ENCODE data around the gene PGBD2.

Gene PGBD2

DNA sequence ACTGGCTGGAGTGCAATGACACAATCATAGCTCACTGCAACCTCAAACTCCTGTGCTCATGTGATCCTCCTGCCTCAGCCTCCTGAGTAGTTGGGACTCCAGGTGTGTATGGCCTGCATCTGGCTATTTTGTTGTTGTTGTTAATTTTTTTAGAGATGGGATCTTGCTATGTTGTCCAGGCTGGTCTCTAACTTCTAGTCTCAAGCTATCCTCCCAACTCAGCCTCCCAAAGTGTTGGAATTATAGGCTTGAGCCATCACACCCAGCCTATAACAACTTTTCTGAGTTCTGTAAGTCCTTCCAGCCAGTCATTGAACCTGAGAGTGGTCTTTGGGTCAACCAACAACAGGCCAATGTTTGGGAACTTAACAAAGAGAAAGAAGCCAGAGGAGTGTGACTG, 11.2 kb upstream of the PGBD2 start:
- Histone ChIP-seq H3K4me3 (ENCODE audit: low read depth in 1 of 2, low read length in 1 of 2) (no peak overlapping the region), H3K9me3 (no peaks in the 10 kb centered on the region), H3K4me1 (ENCODE audit: control insufficient read depth in 1 of 2, insufficient read depth in 1 of 2, low read depth in 1 of 2, low read length in 1 of 2) (no peaks in the 10 kb centered on the region), H3K36me3 (no peaks in the 10 kb centered on the region), H3K27me3 (no peaks in the 10 kb centered on the region), H3K27ac (no peak overlapping the region)
- TF ChIP-seq, protein P1, sequence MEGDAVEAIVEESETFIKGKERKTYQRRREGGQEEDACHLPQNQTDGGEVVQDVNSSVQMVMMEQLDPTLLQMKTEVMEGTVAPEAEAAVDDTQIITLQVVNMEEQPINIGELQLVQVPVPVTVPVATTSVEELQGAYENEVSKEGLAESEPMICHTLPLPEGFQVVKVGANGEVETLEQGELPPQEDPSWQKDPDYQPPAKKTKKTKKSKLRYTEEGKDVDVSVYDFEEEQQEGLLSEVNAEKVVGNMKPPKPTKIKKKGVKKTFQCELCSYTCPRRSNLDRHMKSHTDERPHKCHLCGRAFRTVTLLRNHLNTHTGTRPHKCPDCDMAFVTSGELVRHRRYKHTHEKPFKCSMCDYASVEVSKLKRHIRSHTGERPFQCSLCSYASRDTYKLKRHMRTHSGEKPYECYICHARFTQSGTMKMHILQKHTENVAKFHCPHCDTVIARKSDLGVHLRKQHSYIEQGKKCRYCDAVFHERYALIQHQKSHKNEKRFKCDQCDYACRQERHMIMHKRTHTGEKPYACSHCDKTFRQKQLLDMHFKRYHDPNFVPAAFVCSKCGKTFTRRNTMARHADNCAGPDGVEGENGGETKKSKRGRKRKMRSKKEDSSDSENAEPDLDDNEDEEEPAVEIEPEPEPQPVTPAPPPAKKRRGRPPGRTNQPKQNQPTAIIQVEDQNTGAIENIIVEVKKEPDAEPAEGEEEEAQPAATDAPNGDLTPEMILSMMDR (IDR thresholded peaks at IDR 0.05) = no peak

DNA sequence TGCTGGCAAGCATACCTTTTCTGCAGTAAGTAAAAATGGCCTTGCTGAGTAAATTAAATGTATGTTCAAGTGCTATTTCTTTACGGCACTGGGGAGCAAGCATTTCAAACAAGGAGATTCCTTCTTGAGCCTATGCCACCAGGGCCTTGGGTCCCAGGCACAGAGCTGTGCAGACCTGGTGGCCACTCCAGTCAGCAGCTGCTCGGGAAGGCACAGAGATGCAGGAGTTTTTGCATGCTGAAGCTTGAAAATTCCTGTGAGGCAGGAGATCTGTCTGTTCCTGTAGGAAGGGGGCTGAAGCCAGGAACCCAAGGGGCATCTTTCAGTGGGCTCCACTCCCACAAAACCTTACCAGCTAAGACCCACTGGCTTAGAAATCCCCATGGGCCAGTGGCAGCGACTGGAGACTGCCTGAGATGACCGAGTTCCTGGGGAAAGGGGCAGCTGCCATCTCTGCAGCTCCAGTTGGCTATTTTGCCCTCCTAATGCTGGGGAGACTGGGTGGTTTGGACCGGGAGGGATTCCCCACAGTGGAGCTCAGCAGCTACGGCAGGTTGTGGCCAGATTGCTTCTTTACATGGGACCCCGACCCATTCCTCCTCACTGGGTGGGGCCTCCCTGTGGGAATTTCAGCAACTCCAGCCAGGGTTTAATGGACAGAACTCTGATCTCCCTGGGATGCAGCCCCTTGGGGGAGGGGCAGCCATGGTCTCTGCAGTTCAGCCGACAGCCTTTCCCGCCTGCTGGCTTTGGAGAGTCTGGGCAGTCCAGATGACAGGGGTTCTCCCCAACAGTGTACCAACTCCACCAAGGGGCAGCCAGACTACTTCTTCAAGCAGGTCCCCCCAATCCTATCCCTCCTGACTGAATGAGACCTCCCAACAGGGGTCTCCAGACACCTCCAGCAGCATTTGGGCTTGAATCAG, 8.4 kb upstream of the PGBD2 start:
- H3K36me3 ChIP-seq = no peaks in the 10 kb centered on the region
- H3K4me3 ChIP-seq (ENCODE audit: low read depth in 1 of 2, low read length in 1 of 2) = no peak overlapping the region
- TF ChIP-seq, protein P1 (IDR thresholded peaks at IDR 0.05) = no peak
- H3K27me3 ChIP-seq = no peaks in the 10 kb centered on the region
- no peaks in the 10 kb centered on the region for H3K4me1 ChIP-seq (ENCODE audit: control insufficient read depth in 1 of 2, insufficient read depth in 1 of 2, low read depth in 1 of 2, low read length in 1 of 2)
- no peaks in the 10 kb centered on the region for H3K9me3 ChIP-seq
- no peak overlapping the region for H3K27ac ChIP-seq

GRCh38 chr1:248900637-248901036, 5.4 kb upstream of the PGBD2 start:
- no peaks in the 10 kb centered on the region for H3K9me3 ChIP-seq
- no peaks in the 10 kb centered on the region for H3K27me3 ChIP-seq
- peaks cover 3 to 5% of the 10 kb centered on the region in 2 experiments for H3K4me1 ChIP-seq (ENCODE audit: control insufficient read depth in 1 of 2, insufficient read depth in 1 of 2, low read depth in 1 of 2, low read length in 1 of 2)
- no peak overlapping the region for H3K27ac ChIP-seq
- TF ChIP-seq, protein P1 (IDR thresholded peaks at IDR 0.05) = no peak
- no peaks in the 10 kb centered on the region for H3K36me3 ChIP-seq
- H3K4me3 ChIP-seq (ENCODE audit: low read depth in 1 of 2, low read length in 1 of 2) = no peak overlapping the region

- TF ChIP-seq, protein P1 (IDR thresholded peaks at IDR 0.05) = no peak
- H3K27ac ChIP-seq = no peak overlapping the region
- no peaks in the 10 kb centered on the region for H3K36me3 ChIP-seq
These were observed 4.5 kb upstream of the PGBD2 start for GRCh38 chr1:248901578-248901977.

DNA sequence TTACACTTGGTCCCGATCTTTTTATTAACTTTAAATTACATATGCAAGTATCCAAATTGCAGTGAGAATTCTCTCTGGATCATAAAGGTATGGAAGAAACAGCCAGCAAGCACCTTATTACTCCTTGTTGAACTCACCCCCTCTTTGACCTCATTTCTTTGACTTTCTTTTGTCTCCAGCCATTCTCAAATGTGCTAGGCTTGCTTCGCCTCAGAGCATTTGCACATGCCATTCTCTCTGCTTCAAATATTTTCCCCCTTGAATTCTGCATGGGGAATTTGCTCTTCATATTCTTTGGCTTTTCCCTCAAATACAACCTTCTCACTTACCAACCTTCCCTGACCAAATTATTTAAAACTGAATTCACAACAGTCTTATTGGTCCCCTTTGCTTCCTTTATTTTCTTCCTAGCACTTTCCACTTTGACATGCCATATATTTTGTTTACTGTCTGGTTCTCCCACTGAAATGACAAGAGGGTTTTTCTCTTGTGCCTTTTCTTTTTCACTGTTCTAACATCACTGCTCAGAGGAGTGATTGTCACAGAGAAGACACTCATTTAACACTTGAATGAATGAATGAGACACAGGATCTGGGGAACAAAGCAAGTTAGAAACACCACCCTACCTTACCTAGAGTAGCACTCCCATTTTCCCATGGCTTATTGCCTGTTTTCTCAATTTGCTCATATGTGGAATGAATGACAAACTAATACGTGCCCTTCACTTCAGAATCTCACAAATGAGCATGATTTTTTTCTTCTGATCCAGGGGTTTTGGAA, 1.4 kb upstream of the PGBD2 start:
- Histone ChIP-seq H3K4me3 (ENCODE audit: low read depth in 1 of 2, low read length in 1 of 2) (no peak overlapping the region), H3K36me3 (no peaks in the 10 kb centered on the region), H3K27me3 (no peaks in the 10 kb centered on the region), H3K9me3 (no peaks in the 10 kb centered on the region), H3K27ac (no peak overlapping the region), H3K4me1 (ENCODE audit: control insufficient read depth in 1 of 2, insufficient read depth in 1 of 2, low read depth in 1 of 2, low read length in 1 of 2) (peaks cover 13 to 18% of the 10 kb centered on the region in 2 experiments)
- TF ChIP-seq, protein P1 (IDR thresholded peaks at IDR 0.05) = no peak

More at GRCh38 chr1:248901578-248901977, 4.5 kb upstream of the PGBD2 start:
- H3K9me3 ChIP-seq = no peaks in the 10 kb centered on the region
- peaks cover 6 to 8% of the 10 kb centered on the region in 2 experiments for H3K4me1 ChIP-seq (ENCODE audit: control insufficient read depth in 1 of 2, insufficient read depth in 1 of 2, low read depth in 1 of 2, low read length in 1 of 2)
- no peaks in the 10 kb centered on the region for H3K27me3 ChIP-seq
- H3K4me3 ChIP-seq (ENCODE audit: low read depth in 1 of 2, low read length in 1 of 2) = no peak overlapping the region

Measured in neutrophil (primary cell).